MM.1S (cell line): Measurements from ENCODE around the gene RPL21.
"Not testable (repeated sequence)": the region's sequence is repeated elsewhere in the genome, so short reads cannot be mapped to it uniquely, and the experiment has no call there.

Experiments used
- DNase-seq: peaks from one replicate; pipeline ENCODE4 v3.0.0-alpha.2; 2015
- H2AFZ ChIP-seq: fragments of 300-600 bp; sonication (generic); 2 replicates; pipeline ENCODE4 v1.6.0; 2016; ENCODE audit warnings: antibody characterized with exemption, low read length
- H3F3A ChIP-seq: fragments of 300-600 bp; sonication (generic); 2 replicates; pipeline ENCODE4 v1.6.1; 2016; ENCODE audit warnings: mild to moderate bottlenecking, antibody characterized with exemption, low read length, moderate library complexity, mixed read lengths; ENCODE audit not compliant: insufficient read depth
- H3K27ac ChIP-seq: fragments of 300-600 bp; sonication (generic); 2 replicates; pipeline ENCODE4 v1.5.1; 2016; ENCODE audit warnings: mild to moderate bottlenecking, low read length
- H3K27me3 ChIP-seq: fragments of 300-600 bp; sonication (generic); replicated peaks from 2 replicates; pipeline ENCODE4 v1.6.0; 2016; ENCODE audit warnings: low read length; ENCODE audit not compliant: insufficient read depth
- H3K36me3 ChIP-seq: fragments of 300-600 bp; sonication (generic); replicated peaks from 2 replicates; pipeline ENCODE4 v1.6.1; 2016; ENCODE audit warnings: mild to moderate bottlenecking, low read length, mixed read lengths; ENCODE audit not compliant: insufficient read depth
- H3K4me1 ChIP-seq: fragments of 300-600 bp; sonication (generic); 2 replicates; pipeline ENCODE4 v1.6.1; 2016; ENCODE audit warnings: low read length, mixed read lengths
- H3K4me2 ChIP-seq: fragments of 300-600 bp; sonication (generic); 2 replicates; pipeline ENCODE4 v1.6.0; 2016; ENCODE audit warnings: low read depth, low read length
- H3K4me3 ChIP-seq: fragments of 300-600 bp; sonication (generic); 2 replicates; pipeline ENCODE4 v1.5.1; 2016; ENCODE audit warnings: low read length, mixed read lengths
- H3K79me2 ChIP-seq: fragments of 300-600 bp; sonication (generic); 2 replicates; pipeline ENCODE4 v1.6.1; 2016; ENCODE audit warnings: mixed run types, low read length, mixed read lengths
- H3K9ac ChIP-seq: fragments of 300-600 bp; sonication (generic); 2 replicates; pipeline ENCODE4 v1.6.1; 2016; ENCODE audit warnings: low read length, mixed read lengths
- H3K9me2 ChIP-seq: fragments of 300-600 bp; sonication (generic); replicated peaks from 2 replicates; pipeline ENCODE4 v1.6.1; 2016; ENCODE audit warnings: mild to moderate bottlenecking, low read length, mixed read lengths; ENCODE audit not compliant: insufficient read depth
- H3K9me3 ChIP-seq: fragments of 300-600 bp; sonication (generic); replicated peaks from 2 replicates; pipeline ENCODE4 v1.6.1; 2016; ENCODE audit warnings: mild to moderate bottlenecking, low read length, mixed read lengths; ENCODE audit not compliant: insufficient read depth
- H4K20me1 ChIP-seq: fragments of 300-600 bp; sonication (generic); 2 replicates; pipeline ENCODE4 v1.6.1; 2016; ENCODE audit warnings: mild to moderate bottlenecking, low read length, moderate library complexity, mixed read lengths; ENCODE audit not compliant: insufficient read depth
- CTCF ChIP-seq: fragments of 300-600 bp; sonication (generic); IDR thresholded peaks from 2 replicates; pipeline ENCODE4 v1.5.1; 2016; ENCODE audit warnings: antibody characterized with exemption, low read length, mixed read lengths
- EZH2 ChIP-seq: fragments of 300-600 bp; sonication (generic); optimal IDR thresholded peaks from 2 replicates; pipeline ENCODE3; 2017; ENCODE audit warnings: low read depth, mild to moderate bottlenecking, antibody characterized with exemption, low read length, mixed read lengths
- EZH2phosphoT487 ChIP-seq: fragments of 300-600 bp; sonication (generic); IDR thresholded peaks from 2 replicates; pipeline ENCODE4 v1.6.1; 2018; ENCODE audit warnings: antibody characterized with exemption, low read length

Gene RPL21

GRCh38 chr13:27295660-27296059 lies 44.3 kb downstream of the RPL21 start:
- no peak overlapping the region for H3K27ac ChIP-seq
- no peaks in the 10 kb centered on the region for H4K20me1 ChIP-seq
- H3K4me3 ChIP-seq: no peak overlapping the region
- H3F3A ChIP-seq: no peaks in the 10 kb centered on the region
- H3K4me2 ChIP-seq: no peak overlapping the region
- H3K36me3 ChIP-seq: no peaks in the 10 kb centered on the region
- no peak for DNase-seq
- TF ChIP-seq EZH2 (no peak), CTCF (no peak)
- H3K79me2 ChIP-seq: no peaks in the 10 kb centered on the region
- no peaks in the 10 kb centered on the region for H3K9me2 ChIP-seq
- H3K9me3 ChIP-seq: no peaks in the 10 kb centered on the region
- H3K27me3 ChIP-seq: no peaks in the 10 kb centered on the region
- no peak overlapping the region for H2AFZ ChIP-seq
- no peaks in the 10 kb centered on the region for H3K4me1 ChIP-seq
- H3K9ac ChIP-seq: no peak overlapping the region

- Histone ChIP-seq H3K4me2 (no peak overlapping the region), H3K9ac (no peak overlapping the region), H3K36me3 (no peaks in the 10 kb centered on the region), H3K27ac (no peak overlapping the region), H3K4me1 (no peaks in the 10 kb centered on the region), H3K27me3 (no peaks in the 10 kb centered on the region), H3K4me3 (no peak overlapping the region), H3F3A (no peaks in the 10 kb centered on the region), H3K9me2 (no peaks in the 10 kb centered on the region), H4K20me1 (no peaks in the 10 kb centered on the region), H3K9me3 (no peaks in the 10 kb centered on the region), H3K79me2 (no peaks in the 10 kb centered on the region), H2AFZ (no peak overlapping the region)
- TF ChIP-seq CTCF: no peak
- TF ChIP-seq EZH2phosphoT487: no peak
- TF ChIP-seq EZH2: no peak
- DNase-seq: no peak
Observed at GRCh38 chr13:27296496-27296895, 45.1 kb downstream of the RPL21 start.

GRCh38 chr13:27298849-27299248 lies 47.5 kb downstream of the RPL21 start:
- Histone ChIP-seq H3K4me2 (no peak overlapping the region), H3K4me1 (no peaks in the 10 kb centered on the region), H3K36me3 (no peaks in the 10 kb centered on the region), H3K27ac (no peak overlapping the region), H3K27me3 (no peaks in the 10 kb centered on the region), H3K9me2 (no peaks in the 10 kb centered on the region), H3K9ac (no peak overlapping the region), H3K9me3 (no peaks in the 10 kb centered on the region), H3F3A (no peaks in the 10 kb centered on the region), H3K4me3 (no peak overlapping the region), H3K79me2 (no peaks in the 10 kb centered on the region), H2AFZ (no peak overlapping the region), H4K20me1 (no peaks in the 10 kb centered on the region)
- no peak for DNase-seq
- no peak for TF ChIP-seq CTCF
- no peak for TF ChIP-seq EZH2phosphoT487
- no peak for TF ChIP-seq EZH2

GRCh38 chr13:27300406-27300805 lies 49.0 kb downstream of the RPL21 start:
- not testable (repeated sequence) for H3K9ac ChIP-seq, H3K36me3 ChIP-seq, H4K20me1 ChIP-seq, H3K4me1 ChIP-seq, H3K9me2 ChIP-seq, H3K79me2 ChIP-seq, H3K9me3 ChIP-seq, H3K27ac ChIP-seq, H2AFZ ChIP-seq, H3K4me2 ChIP-seq, H3F3A ChIP-seq, DNase-seq, H3K4me3 ChIP-seq, H3K27me3 ChIP-seq
